GM21737 (cell line): ENCODE measurements around the gene SCD.

Experiments
- ATAC-seq: cut with Tn5 transposase; IDR thresholded peaks from one replicate; pipeline ENCODE4 v1.9.1; 2021; ENCODE audit warnings: mild to moderate bottlenecking, moderate library complexity; ENCODE audit not compliant: unreplicated experiment

The SCD gene

GRCh38 chr10:100391163-100392002 is 44.4 kb downstream of the SCD start:
- no peak for ATAC-seq

GRCh38 chr10:100392686-100393003 is 45.6 kb downstream of the SCD start:
- ATAC-seq: no peak

GRCh38 chr10:100395626-100396025 is 48.6 kb downstream of the SCD start:
- ATAC-seq: no peak

GRCh38 chr10:100396605-100397004 is 49.6 kb downstream of the SCD start:
- ATAC-seq: no peak

GRCh38 chr10:100401631-100402328 is 54.7 kb downstream of the SCD start:
- no peak for ATAC-seq

- ATAC-seq: no peak
These were observed 56.7 kb downstream of the SCD start for GRCh38 chr10:100403734-100404133.

GRCh38 chr10:100413173-100413572 is 66.1 kb downstream of the SCD start:
- no peak for ATAC-seq
